ENCODE data around the gene DGKH. TPM values are rescaled to one million over a fixed set of nuclear protein-coding genes. Genes with fewer than 3 reads are reported as not detected.

DGKH gene
- total and polyA plus RNA-seq, 11 donors, result 1.8 to 13.1 (median 7.4) TPM

DNA sequence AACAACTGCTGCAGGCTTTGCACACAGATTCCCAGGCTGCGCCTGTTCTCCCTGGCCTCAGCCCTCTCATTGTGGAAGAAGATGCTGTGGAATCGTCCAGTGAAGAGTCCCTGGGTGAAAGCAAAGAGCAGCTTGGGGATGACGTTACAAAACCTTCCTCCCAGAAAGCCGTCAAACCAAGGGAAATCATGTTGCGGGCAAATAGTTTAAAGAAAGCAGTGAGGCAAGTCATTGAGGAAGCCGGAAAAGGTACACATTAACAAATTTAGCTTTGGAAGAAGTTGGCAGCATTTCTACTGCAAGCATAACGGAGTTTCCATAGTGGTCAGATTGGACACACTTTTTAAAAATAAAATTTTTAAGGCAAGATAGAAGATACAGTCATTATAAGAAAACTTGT is 140.6 kb downstream of the DGKH start:
- TF ChIP-seq, protein P1, sequence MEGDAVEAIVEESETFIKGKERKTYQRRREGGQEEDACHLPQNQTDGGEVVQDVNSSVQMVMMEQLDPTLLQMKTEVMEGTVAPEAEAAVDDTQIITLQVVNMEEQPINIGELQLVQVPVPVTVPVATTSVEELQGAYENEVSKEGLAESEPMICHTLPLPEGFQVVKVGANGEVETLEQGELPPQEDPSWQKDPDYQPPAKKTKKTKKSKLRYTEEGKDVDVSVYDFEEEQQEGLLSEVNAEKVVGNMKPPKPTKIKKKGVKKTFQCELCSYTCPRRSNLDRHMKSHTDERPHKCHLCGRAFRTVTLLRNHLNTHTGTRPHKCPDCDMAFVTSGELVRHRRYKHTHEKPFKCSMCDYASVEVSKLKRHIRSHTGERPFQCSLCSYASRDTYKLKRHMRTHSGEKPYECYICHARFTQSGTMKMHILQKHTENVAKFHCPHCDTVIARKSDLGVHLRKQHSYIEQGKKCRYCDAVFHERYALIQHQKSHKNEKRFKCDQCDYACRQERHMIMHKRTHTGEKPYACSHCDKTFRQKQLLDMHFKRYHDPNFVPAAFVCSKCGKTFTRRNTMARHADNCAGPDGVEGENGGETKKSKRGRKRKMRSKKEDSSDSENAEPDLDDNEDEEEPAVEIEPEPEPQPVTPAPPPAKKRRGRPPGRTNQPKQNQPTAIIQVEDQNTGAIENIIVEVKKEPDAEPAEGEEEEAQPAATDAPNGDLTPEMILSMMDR (IDR thresholded peaks at IDR 0.05), result no peak
- TF ChIP-seq POLR2A (IDR thresholded peaks at IDR 0.05), result no peak
- H3K4me1 ChIP-seq, result no peaks in the 10 kb centered on the region
- intact Hi-C loops (cut with DNase I), result no loop called here
- WGBS, 4 donors, result 85 to 96% (median 90%) methylated on average over 7 of the region's 7 CpGs
- no peak overlapping the region for H3K4me3 ChIP-seq
- H3K36me3 ChIP-seq, result peaks cover 0 to 80% (median 57%) of the 10 kb centered on the region in 9 donors
- ATAC-seq (no peak), DNase-seq (no peak)
- no peaks in the 10 kb centered on the region for H3K9me3 ChIP-seq
- H3K27me3 ChIP-seq, result no peaks in the 10 kb centered on the region
- no peak overlapping the region for H3K27ac ChIP-seq

DNA sequence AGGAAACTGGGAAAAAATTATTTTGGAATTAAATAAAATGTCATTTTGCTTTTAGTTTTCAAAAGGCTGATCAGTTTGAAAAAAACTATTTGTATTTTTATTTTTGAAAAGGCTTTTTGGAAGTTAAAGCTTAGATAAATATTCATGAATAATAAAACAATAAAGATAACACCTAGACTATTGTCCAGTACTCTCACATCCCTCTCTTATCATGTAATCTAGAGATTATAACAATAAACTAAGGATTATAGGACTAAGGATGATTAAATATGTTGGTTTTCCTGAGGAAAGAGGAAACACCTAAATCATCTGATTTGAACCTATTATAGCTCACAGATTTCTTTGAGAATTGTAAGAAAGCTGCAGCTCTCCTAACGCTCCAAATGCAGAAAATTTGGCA is 142.1 kb downstream of the DGKH start:
- 92 to 98% (median 95%) methylated on average over 1 of the region's 1 CpG for WGBS, 4 donors
- Histone ChIP-seq H3K27me3 (no peaks in the 10 kb centered on the region), H3K9me3 (no peaks in the 10 kb centered on the region), H3K4me1 (no peaks in the 10 kb centered on the region), H3K36me3 (peaks cover 0 to 94% (median 68%) of the 10 kb centered on the region in 9 donors), H3K4me3 (no peak overlapping the region), H3K27ac (no peak overlapping the region)
- TF ChIP-seq, protein P1 (IDR thresholded peaks at IDR 0.05), result no peak
- TF ChIP-seq POLR2A (IDR thresholded peaks at IDR 0.05), result no peak
- no peak for DNase-seq
- no peak for ATAC-seq
- intact Hi-C loops (cut with DNase I), result no loop called here

GRCh38 chr13:42211704-42212464 is 163.4 kb downstream of the DGKH start:
- H3K9me3 ChIP-seq, result no peaks in the 10 kb centered on the region
- DNase-seq (no peak), ATAC-seq (no peak)
- TF ChIP-seq POLR2A (IDR thresholded peaks at IDR 0.05), result no peak
- TF ChIP-seq, protein P1 (IDR thresholded peaks at IDR 0.05), result no peak
- H3K4me3 ChIP-seq, result no peak overlapping the region
- peaks cover 0 to 92% (median 50%) of the 10 kb centered on the region in 9 donors for H3K36me3 ChIP-seq
- WGBS, 4 donors, result 91 to 97% (median 93%) methylated on average over 5 of the region's 5 CpGs
- no peak overlapping the region for H3K27ac ChIP-seq
- no peaks in the 10 kb centered on the region for H3K27me3 ChIP-seq
- H3K4me1 ChIP-seq, result no peaks in the 10 kb centered on the region
- intact Hi-C loops (cut with DNase I), result no loop called here

GRCh38 chr13:42214446-42214845 is 166.0 kb downstream of the DGKH start:
- ATAC-seq, result no peak
- intact Hi-C loops (cut with DNase I), result no loop called here
- Histone ChIP-seq H3K27me3 (no peaks in the 10 kb centered on the region), H3K4me3 (no peak overlapping the region), H3K36me3 (peaks cover 0 to 83% (median 47%) of the 10 kb centered on the region in 9 donors), H3K4me1 (no peaks in the 10 kb centered on the region), H3K9me3 (no peaks in the 10 kb centered on the region), H3K27ac (no peak overlapping the region)
- DNase-seq, result no peak
- TF ChIP-seq POLR2A (IDR thresholded peaks at IDR 0.05), result no peak
- TF ChIP-seq, protein P1 (IDR thresholded peaks at IDR 0.05), result no peak
- WGBS, 4 donors, result 91 to 93% (median 92%) methylated on average over 4 of the region's 4 CpGs
